Kidney tubule cell (primary cell): Measurements from ENCODE around the gene EPN3.
A peak's percentile ranks its signal among the peaks of the same experiment; 100 is the strongest.

ENCODE experiments used
- DNase-seq: peaks from one replicate; pipeline ENCODE4 v3.0.0-alpha.2; 2018; ENCODE audit warnings: low spot score

Gene EPN3

GRCh38 chr17:50511058-50511457 lies 21.5 kb upstream of the EPN3 start:
- DNase-seq: peak; percentile 59

- no peak for DNase-seq
These were observed 19.0 kb upstream of the EPN3 start for GRCh38 chr17:50513495-50513894.

GRCh38 chr17:50514388-50514787 lies 18.1 kb upstream of the EPN3 start:
- no peak for DNase-seq

DNA sequence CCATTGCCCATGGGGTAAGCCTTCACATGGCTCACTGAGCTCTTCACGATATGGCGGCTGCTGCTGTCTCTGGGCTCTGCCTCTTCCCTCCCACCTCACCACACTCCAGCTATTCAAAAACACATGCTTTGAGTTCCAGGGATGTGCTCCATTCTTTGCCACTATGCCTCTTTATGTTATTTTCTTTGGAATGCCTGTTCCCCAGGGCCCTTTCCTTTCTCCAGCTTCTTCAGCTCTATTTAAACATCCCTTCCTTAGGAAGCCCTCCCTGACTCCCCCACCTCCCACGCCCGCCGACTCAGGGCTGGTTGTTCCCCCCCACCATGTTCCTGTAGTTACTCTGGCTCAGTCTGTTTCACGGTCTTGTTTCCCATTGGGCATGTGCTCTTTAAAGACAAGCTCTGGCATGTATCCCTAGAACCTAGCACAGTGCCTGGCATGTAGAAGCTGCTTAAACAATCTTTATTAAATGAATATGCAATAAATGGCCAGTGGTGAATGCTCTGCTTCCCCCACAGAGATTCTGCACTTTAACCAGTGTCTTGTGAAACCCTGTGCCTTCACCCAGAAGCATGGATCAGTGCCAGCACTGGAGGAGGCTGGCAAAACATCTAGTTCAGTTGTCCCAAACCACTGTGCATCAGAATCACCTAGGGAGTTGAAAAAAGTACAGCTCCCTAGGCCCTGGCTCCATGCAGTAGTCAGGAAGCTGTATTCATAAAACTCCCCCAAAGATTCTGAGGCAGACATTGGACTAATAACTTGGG lies 17.4 kb upstream of the EPN3 start:
- DNase-seq: peak; percentile 32

DNA sequence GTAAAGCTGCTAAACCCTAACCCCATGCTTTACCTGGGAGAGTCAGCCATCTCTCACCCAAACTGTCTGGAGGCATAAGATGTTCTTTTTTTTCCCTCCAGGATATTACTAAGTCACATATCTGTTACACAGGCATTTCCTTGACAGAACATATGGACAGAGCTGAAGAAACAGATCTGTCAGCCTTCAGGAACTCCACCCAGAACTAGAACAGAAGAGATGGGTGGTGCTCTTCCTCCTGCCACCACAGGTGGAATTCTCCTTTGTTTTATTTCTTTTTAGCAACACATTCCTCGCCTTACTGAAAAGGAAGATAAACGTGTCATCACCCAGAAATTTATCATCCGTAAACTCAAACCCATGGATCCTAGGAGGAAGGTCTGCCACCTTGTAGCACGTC lies 15.5 kb upstream of the EPN3 start:
- DNase-seq: no peak

DNA sequence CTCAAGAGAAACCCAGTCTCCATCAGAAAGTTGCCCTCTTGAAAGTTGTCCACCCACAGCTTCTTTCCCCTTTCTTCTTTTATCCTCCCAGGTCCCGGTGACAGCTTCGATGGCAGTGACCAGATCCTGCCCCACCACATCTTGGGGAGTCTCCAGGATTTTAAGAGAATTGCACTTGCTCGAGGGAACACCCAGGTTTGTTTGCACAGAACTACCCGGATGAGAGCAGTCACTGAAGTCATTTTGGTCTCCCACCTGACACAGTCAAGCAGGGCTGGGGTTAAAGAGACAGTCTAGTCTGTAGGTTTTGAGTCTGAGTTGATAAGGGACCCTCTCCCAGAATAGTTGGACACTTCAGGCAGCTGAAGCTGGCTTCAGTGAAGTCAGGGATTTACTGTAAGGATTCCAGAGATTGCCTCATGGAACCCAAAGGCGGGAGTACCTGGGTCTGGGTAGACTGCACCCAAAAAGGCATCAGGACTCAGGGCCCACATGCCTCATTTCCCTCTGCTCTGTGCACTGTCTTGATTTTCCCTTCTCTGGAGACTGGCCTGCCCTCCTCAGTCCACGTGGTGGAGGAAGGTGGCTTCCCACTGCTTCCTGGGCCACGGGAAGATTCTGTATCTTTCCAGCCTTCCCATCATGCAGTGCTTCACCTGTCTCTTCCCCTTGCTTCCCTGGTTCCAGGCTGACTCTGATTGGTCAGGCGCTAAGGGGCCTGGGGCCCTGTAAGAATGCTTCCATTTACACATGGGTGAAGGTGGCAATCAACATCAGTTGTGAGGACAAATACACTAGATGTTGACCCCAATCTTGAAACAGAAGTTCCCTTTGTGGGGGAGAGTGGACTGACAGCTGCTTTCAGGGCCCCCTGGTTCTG lies 14.8 kb upstream of the EPN3 start:
- no peak for DNase-seq

DNA sequence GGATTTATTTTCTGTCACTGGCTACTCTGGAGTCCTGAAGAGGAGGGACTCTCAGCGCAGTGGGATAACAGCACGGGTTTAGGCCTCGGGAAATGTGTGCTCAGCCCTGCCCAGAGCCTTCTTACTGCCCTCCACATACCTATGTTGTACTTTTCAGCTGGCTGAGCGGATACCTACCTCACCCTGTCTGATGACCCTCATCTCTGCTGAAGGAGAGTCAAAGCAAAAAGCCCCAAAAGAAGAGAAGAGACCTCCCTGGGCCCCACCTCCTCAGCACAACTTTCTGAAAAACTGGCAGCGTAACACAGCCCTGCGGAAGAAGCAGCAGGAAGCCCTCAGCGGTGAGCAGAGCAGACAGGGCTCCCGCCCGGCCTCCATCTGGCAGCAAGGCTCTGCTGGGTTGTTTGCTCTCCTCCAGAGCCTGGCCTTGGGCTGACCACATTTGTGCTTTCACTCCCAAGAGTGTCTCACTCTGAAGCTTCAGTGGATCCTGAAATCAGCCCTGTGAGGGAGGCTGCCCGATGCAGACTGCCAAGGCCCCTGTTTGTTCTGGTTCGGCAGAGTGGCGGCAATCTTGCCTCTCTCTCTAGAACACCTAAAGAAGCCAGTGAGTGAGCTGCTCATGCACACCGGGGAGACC lies 14.0 kb upstream of the EPN3 start:
- DNase-seq: no peak

DNA sequence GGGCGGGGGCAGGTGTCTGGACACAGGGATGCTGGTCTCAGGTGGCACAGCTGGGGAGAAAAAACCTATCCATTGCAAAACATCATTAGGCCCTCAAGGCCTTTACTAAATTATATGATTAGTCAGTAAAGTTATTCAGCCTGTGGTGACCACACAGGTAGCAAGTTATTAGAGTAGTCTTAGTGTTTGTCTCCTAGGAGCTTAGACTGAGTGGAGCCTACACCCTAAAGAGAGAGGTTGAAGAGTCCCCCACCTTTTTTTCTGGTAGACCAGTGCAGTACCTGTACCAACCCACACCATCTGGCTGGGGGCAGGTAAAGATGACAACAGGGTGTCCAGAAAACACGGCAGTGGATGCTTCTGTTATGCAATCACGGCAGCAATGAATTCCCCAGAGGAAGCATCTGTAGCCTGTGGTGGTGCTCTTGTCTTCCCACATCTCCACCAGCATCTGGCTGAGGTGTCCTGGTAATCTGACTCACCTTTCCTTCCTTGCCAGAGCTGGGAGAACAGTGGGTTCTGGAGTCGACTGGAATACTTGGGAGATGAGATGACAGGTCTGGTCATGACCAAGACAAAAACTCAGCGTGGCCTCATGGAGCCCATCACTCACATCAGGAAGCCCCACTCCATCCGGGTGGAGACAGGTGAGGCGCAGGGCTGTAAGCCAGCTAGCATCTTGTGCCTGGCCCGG lies 13.2 kb upstream of the EPN3 start:
- peak; percentile 49 for DNase-seq

- DNase-seq: no peak
These were observed 12.1 kb upstream of the EPN3 start for GRCh38 chr17:50520483-50520882.

DNA sequence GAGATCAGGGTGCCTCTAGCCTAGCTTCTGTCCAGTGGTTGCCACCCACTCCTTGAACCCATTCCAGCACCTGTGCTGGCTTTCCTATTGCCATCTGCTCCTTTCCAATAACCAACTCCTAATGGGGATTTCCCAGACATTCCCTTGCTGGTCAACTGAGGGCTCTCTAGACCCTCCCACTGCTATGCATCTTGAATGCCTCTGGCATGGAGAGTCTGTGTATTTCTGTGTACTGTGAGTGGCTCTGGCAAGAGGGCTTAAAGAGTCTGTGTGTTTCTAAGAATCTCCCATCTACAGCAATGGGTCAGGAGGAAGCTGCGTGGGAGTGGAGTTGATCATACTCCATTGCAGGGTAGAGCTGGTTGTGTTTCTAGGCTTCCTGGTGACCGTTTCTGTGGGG lies 11.0 kb upstream of the EPN3 start:
- DNase-seq: no peak

- no peak for DNase-seq
These were observed 9.8 kb upstream of the EPN3 start for GRCh38 chr17:50522766-50523165.

DNA sequence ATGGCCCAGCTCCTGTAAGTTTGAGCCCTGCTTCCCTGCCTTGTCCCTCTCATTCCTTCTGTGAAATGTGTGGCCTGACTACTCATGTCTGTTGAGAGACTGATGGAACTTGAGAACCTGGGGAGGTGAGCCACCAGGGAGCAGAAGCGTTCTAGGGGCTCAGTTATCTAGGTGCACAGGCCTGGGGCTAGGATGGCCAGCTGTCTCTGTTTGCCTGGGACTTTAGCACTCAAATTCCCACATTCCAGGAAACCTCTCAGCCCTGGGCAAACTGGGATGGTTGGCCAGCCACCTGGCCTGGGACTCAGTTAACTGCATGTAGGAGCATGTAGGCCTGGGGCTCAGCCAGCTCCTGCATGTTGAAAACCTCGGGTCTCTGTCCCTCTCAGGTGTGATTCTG lies 9.3 kb upstream of the EPN3 start:
- DNase-seq: no peak

GRCh38 chr17:50524838-50525237 lies 7.7 kb upstream of the EPN3 start:
- DNase-seq: no peak

DNA sequence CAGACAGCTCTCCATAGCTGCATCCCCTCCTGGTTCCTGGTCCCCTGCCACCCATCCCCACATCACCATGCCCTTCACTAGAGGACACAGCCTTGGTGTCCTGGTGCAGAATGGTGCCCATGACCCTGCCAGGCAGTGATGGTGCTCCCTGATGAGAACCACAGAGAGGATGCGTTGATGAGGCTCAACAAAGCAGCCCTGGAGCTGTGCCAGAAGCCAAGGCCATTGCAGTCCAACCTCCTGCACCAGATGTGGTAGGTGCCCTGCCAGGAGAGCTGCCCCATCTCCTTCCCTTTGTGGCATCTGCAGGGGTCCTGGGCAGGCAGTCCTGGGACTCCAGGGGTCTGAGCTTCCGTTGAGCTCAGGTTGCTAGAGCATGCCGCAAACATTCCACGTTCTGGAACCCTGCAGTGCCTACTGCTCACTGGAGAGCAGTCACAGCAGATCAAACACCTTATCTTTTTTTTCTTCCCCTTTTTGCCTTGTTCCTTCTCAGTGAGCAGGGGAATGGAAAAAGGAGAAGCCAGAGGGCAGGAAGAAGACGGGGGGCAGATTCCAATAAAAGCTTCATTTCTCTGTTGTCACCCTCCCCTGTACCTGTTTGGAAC lies 5.3 kb upstream of the EPN3 start:
- no peak for DNase-seq

DNA sequence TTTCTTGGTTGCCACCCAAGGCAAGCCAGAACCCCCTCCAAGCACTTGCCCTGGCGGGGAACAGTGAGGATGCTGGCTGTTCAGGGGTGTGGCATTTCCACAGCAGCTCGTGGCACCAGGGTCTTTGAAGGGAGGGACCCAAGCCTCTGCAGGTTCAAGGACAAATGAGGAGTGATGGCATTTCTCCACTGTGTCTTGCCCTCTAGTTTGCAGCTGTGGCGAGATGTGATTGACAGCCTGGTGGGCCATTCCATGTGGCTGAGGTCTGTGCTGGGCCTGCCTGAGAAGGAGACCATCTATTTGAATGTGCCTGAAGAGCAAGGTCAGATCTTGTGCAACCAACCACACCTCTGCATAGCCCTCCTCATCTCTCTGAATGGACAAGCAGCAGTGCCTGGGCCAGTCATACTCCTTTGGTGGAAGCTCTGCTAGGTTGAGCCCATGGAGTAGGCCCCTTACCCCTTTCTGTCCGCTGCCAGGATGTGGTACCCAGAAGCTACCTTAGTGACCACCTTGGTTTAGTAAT lies 4.5 kb upstream of the EPN3 start:
- DNase-seq: no peak

DNA sequence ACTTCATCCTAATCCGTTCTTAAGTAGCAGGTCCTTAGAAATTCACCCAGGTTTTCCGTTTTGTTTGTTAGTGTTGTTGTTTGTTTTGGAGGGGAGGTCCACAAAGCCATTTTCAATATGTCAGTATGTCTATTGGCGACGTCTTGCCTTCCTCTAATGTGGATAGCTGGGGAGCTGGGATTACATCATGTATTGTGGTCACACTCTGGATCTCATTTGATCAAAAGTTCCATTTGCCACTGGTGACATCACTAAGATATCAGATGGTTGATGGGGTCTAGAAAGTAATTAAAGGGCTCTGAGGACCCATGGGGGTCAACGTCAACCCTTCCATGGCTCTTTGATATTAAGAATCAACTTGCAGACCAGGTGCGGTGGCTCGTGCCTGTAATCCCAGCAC lies 2.7 kb upstream of the EPN3 start:
- DNase-seq: no peak

GRCh38 chr17:50531428-50532025 lies 1.0 kb upstream of the EPN3 start:
- peak; percentile 75 for DNase-seq

- no peak for DNase-seq
These were observed 650 bp downstream of the EPN3 start for GRCh38 chr17:50533185-50533584.

- DNase-seq: peak; percentile 20
These were observed 1.2 kb downstream of the EPN3 start for GRCh38 chr17:50533720-50534148.

DNA sequence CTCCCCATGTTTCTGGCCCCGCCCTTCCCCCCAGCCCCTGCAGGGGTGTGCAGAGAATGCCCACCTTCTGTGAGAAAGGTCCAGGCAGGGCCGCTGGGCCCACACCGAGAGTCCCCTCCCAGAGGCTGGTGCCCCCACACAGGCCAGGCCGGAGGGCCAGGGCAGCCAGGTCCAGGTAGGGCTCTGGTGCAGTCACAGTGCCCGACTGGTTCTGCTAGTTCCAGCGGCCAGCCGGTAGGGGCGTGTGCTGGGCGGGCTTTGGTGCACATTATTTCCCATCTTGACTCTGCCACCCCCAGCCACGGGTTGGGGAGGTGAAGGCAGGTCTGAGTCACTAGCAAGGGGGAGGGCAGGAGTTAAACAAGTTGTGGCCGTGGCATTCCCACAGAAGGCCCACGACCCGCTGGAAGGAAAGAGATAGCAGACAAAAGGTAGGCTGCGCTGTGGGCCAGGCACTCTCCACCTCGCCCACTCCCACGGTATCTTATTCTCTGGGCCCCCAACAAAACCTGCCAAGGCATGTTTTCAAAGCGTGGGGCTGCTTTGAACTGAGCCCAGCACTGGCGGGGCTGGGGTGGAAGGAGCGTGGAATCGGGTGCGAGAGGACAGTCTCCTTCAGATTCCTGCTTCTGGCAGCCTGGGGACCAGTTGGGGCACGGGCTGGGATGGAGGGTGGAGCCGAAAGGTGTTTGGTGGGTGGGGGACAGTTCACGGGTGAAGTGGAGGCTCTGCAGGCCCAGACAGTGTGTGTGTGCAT lies 1.9 kb downstream of the EPN3 start:
- peak; percentile 71 for DNase-seq

DNA sequence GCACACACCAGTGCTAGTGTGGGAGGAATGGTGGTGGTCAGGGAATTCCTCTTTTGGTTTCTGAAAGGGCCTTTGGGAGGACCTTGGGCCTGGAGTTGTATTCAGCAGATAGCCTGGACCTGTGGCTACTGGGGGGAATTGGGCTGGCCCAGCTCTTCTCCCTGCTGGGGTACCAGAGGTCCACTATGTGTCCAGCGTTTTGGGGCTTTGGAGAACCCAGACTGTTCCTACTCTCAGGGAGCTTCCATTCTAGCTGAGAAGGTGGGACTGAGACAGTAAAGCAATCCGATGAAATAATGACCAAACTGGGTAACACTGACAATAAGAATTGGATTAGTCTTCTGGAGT lies 2.4 kb downstream of the EPN3 start:
- no peak for DNase-seq
